Bronchial epithelial cell (primary cell): Measurements from ENCODE around the gene CCL19. TPM values are rescaled to one million over a fixed set of nuclear protein-coding genes. Genes with fewer than 3 reads are reported as not detected.
"Not testable (repeated sequence)": the region's sequence is repeated elsewhere in the genome, so short reads cannot be mapped to it uniquely, and the experiment has no call there.

Experiments used
- DNase-seq: peaks from one replicate; pipeline ENCODE4 v3.0.0-alpha.2; 2010; ENCODE audit warnings: low read depth
- FAIRE-seq: peaks from 2 replicates; lab custom pipeline; 2011; peaks lifted over from hg19 to GRCh38; lab: Jason Lieb, UNC
- H3K27me3 ChIP-seq: 2 replicates; pipeline ENCODE4 v1.5.1; 2011; ENCODE audit warnings: low read length; ENCODE audit not compliant: control insufficient read depth, insufficient read depth
- H3K36me3 ChIP-seq: 2 replicates; pipeline ENCODE4 v1.5.1; 2011; ENCODE audit warnings: low read length; ENCODE audit not compliant: control insufficient read depth, insufficient read depth
- H3K4me3 ChIP-seq: 2 replicates; pipeline ENCODE4 v1.5.1; 2011; ENCODE audit warnings: mild to moderate bottlenecking, low read depth, low read length, control low read depth
- CTCF ChIP-seq: IDR thresholded peaks from 2 replicates; pipeline ENCODE4 v1.5.1; 2011; ENCODE audit warnings: mild to moderate bottlenecking, moderate library complexity, low read length, control low read depth, inconsistent platforms; ENCODE audit not compliant: insufficient read depth, severe bottlenecking
- total RNA-seq: library from RNA; depleted of rRNA; stranded (reverse); fragments of >200 nt; gene quantifications from 2 replicates; pipeline ENCODE4 v1.2.1, GENCODE V29; 2014

The CCL19 gene
- total RNA-seq: not detected in 2 replicates

DNA sequence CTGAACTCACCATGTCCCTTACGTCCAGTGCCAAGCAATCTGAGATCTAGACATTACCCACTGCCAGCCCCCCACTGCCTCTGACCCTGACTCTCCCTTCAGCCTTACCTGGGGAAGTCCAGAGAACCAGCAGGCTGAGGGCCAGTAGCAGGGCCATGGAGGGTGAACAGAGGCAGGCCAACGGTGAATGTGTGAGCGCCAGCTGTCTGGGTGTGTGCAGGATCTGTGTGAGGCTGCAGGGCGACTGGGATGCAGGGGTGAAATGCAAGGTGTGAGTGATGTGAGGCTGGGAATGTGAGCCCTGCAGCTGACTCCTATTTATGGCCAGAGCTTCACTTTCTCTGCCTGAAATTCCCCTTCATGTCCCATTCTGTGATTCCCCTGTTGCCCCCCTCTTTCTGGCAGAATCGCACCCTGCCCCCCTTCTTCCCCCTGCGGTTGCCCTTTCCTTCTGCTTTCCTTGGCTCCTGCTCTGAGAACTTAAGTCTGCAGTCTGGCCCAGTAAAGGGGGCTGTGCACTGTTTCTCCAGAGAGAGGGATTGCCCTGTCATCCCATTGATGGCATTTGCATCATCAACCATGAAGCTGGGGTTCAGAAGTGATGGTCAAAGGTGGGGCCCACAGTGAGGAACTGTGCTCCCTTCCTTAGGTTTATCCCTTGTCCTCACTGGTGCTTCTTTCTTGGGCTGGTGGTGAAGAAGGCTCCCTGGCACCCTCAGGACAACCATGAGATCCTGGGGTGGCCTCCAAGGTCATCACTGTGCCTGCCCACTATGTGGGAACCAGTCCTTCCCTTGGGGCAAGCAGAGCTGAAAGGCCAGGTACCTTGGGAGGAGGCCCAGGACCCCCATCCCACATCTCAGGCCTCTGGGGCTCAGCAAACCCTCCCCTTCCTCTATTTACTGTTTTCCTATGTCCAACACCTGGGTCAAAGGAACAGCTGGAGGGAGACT is at the start of gene CCL19:
Gene CCL19, minus strand, starts transcription at position 294 of the 953 bp plus-strand sequence. Its CDS starts 137 bp downstream, at position 157.
- FAIRE-seq (no peak), DNase-seq (no peak)
- TF ChIP-seq CTCF: no peak
- Histone ChIP-seq H3K4me3 (no peak within 1 kb of the TSS), H3K36me3 (no peaks in the 10 kb centered on the region), H3K27me3 (no peaks in the 10 kb centered on the region)

DNA sequence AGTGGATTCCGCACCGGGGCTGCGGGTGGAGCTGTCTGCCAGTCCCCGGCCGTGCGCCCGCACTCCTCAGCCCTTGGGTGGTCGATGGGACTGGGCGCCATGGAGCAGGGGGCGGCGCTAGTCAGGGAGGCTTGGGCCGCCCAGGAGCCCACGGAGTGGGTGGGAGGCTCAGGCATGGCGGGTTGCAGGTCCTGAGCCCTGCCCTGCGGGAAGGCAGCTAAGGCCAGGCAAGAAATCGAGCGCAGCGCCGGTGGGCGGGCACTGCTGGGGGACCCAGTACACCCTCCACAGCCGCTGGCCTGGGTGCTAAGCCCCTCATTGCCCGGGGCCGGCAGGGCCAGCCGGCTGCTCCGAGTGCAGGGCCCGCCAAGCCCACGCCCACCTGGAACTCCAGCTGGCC is 49.1 kb upstream of the CCL19 start:
- H3K36me3 ChIP-seq: not testable (repeated sequence)

GRCh38 chr9:34737677-34738260 is 46.7 kb upstream of the CCL19 start:
- no peak overlapping the region for H3K4me3 ChIP-seq
- DNase-seq (no peak), FAIRE-seq (no peak)
- no peaks in the 10 kb centered on the region for H3K36me3 ChIP-seq
- no peaks in the 10 kb centered on the region for H3K27me3 ChIP-seq
- no peak for TF ChIP-seq CTCF

More for the DNA sequence above, 49.1 kb upstream of the CCL19 start:
- not testable (repeated sequence) for H3K4me3 ChIP-seq, FAIRE-seq, DNase-seq, H3K27me3 ChIP-seq

DNA sequence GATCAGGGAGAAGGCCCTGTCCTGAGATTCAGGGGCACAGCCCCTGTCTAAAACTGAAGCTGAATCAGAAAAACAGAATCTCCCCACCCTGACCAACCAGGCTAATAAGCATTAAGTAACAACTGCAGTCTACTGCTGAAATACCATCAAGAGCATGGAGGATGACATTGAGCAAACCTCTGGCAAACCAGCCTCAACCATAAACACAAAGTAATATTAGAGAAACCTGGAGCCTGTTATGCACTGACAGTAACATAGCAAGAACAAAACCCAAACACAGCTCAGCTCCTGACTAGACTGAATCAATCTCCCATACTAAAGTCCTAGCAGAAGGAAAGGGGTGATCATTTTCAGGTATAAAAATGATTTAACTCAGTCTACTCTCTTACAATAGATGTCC is 43.6 kb upstream of the CCL19 start:
- DNase-seq: no peak
- no peak for TF ChIP-seq CTCF
- FAIRE-seq: no peak
- Histone ChIP-seq H3K4me3 (no peak overlapping the region), H3K36me3 (no peaks in the 10 kb centered on the region), H3K27me3 (no peaks in the 10 kb centered on the region)

GRCh38 chr9:34732886-34733285 is 41.8 kb upstream of the CCL19 start:
- FAIRE-seq (no peak), DNase-seq (peak; percentile 69)
- H3K4me3 ChIP-seq: no peak overlapping the region
- H3K36me3 ChIP-seq: no peaks in the 10 kb centered on the region
- no peaks in the 10 kb centered on the region for H3K27me3 ChIP-seq
- no peak for TF ChIP-seq CTCF

GRCh38 chr9:34732478-34732877 is 41.4 kb upstream of the CCL19 start:
- DNase-seq (no peak), FAIRE-seq (no peak)
- H3K36me3 ChIP-seq: no peaks in the 10 kb centered on the region
- H3K27me3 ChIP-seq: no peaks in the 10 kb centered on the region
- H3K4me3 ChIP-seq: no peak overlapping the region
- no peak for TF ChIP-seq CTCF
